GM13977 (cell line): ENCODE measurements around the gene SLC4A7.

ENCODE experiments used
- DNase-seq: peaks from one replicate; pipeline ENCODE4 v3.0.0; 2012; ENCODE audit warnings: low spot score
- in situ Hi-C: fragments of 300-500 bp; cut with MboI; formaldehyde crosslinking; loops from one replicate; pipeline ENCODE4 v1.12.0; 2022; ENCODE audit warnings: low sequenced_read_pairs, low pct_unique_long_range_greater_than_20kb, mixed read lengths, inconsistent platforms; ENCODE audit not compliant: unreplicated experiment
- TF ChIP-seq, protein P1 (sequence below): IDR thresholded peaks from 2 replicates; pipeline ENCODE4 v1.5.1; 2012; ENCODE audit warnings: mild to moderate bottlenecking, control low read depth; ENCODE audit not compliant: insufficient read depth; ENCODE audit errors: extremely low read depth, missing control alignments

SLC4A7 gene

DNA sequence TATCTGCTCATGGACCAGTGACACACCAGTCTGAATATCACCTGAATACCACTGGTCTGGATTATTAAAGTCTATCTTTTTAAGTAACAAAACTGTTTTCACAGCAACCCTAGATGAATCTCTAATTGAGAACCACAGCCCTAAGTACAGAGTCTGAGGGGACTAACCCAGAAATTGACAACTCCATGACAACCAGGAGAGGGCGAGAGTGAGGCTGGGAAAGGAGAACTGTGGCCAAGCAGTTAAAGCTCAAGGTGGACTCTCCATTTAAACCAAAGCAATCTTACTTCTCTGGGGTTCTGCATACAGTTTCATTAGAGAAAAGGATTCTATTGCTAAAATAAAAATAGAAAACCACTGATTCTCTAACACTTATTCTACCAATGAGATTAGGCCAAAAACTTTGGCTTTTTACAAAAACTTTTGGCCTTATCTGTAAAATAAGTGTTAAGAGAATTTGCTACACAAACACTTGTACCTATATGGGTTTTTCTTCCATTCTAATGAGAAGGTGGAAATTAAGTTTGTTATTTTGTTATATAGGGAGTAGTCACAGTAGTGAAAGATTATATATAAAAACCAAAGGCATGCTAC lies 126.4 kb downstream of the SLC4A7 start:
- peak; percentile 32 for DNase-seq
- TF ChIP-seq, protein P1, sequence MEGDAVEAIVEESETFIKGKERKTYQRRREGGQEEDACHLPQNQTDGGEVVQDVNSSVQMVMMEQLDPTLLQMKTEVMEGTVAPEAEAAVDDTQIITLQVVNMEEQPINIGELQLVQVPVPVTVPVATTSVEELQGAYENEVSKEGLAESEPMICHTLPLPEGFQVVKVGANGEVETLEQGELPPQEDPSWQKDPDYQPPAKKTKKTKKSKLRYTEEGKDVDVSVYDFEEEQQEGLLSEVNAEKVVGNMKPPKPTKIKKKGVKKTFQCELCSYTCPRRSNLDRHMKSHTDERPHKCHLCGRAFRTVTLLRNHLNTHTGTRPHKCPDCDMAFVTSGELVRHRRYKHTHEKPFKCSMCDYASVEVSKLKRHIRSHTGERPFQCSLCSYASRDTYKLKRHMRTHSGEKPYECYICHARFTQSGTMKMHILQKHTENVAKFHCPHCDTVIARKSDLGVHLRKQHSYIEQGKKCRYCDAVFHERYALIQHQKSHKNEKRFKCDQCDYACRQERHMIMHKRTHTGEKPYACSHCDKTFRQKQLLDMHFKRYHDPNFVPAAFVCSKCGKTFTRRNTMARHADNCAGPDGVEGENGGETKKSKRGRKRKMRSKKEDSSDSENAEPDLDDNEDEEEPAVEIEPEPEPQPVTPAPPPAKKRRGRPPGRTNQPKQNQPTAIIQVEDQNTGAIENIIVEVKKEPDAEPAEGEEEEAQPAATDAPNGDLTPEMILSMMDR, result peak; percentile 81
- in situ Hi-C loops, result loop anchor here (10.0 kb wide), 1 partner anchor 117 kb away; no protein-coding TSS in a partner anchor

DNA sequence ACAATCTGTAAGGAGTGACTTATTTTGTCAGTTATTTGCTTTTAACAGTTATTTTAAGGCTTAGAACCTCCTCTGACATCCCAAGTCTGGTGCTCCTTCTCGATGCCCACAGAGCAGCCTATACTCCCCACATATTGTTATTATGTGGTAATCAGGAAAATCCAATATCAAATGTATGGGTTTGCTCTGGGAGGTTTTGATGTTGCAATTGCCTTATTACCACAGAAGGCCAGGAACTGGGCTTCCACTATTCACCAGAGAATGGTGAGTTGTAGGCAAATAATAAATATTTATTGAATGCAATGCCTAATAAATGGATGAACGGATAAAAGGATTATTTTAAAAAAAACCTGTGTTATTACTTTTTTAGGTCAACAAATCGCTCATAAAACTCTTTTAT lies 127.2 kb downstream of the SLC4A7 start:
- in situ Hi-C loops, result loop anchor here (10.0 kb wide), 1 partner anchor 118 kb away; no protein-coding TSS in a partner anchor
- DNase-seq, result no peak
- TF ChIP-seq, protein P1, result no peak

- TF ChIP-seq, protein P1, result no peak
- DNase-seq, result no peak
- in situ Hi-C loops, result loop anchor here (10.0 kb wide), 1 partner anchor 120 kb away; no protein-coding TSS in a partner anchor
Observed at GRCh38 chr3:27354588-27355203, 129.5 kb downstream of the SLC4A7 start.

DNA sequence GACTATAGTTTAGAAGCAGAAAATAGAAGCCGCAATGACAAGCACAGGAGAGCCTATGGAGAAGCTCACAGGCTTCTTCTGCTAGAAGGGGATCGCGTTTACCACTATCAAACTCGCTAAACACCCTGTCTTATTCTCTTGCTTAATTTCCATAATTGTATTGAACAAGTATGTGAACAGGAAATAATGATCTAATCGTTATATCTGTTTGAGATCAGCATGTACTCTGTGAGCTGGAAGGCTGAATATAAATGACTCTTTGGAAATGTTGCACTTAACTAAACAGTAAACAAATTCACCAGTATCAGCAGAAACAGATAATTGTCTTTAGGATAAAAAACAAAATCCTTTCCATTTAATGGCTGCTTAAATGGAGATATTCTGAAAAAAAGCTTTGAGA lies 130.0 kb downstream of the SLC4A7 start:
- no peak for DNase-seq
- TF ChIP-seq, protein P1, result no peak
- in situ Hi-C loops, result loop anchor here (10.0 kb wide), 1 partner anchor 121 kb away; no protein-coding TSS in a partner anchor

- TF ChIP-seq, protein P1, result no peak
- in situ Hi-C loops, result loop anchor here (10.0 kb wide), 1 partner anchor 122 kb away; no protein-coding TSS in a partner anchor
- DNase-seq, result no peak
Observed at GRCh38 chr3:27353221-27353620, 131.0 kb downstream of the SLC4A7 start.

- TF ChIP-seq, protein P1, result no peak
- no peak for DNase-seq
- in situ Hi-C loops, result loop anchor here (10.0 kb wide), 1 partner anchor 123 kb away; no protein-coding TSS in a partner anchor
Observed at GRCh38 chr3:27352047-27352446, 132.1 kb downstream of the SLC4A7 start.
